ENCODE results near the gene FASTK. TPM values are rescaled to one million over a fixed set of nuclear protein-coding genes. Genes with fewer than 3 reads are reported as not detected.

The FASTK gene
- total and polyA plus RNA-seq, 7 donors = 87.1 to 194 (median 126) TPM

- H3K4me3 ChIP-seq = no peak overlapping the region
- peaks cover 4 to 60% of the 10 kb centered on the region in 2 donors for H3K36me3 ChIP-seq (ENCODE audit: insufficient read depth in 1 of 2, low read depth in 1 of 2)
- no peak overlapping the region for H3K27ac ChIP-seq
- ATAC-seq (no peak), DNase-seq (no peak)
- 73 to 79% (median 74%) methylated on average over 31 to 33 of the region's 33 CpGs for WGBS, 3 donors
- TF ChIP-seq CTCF (IDR thresholded peaks at IDR 0.05) = no peak
- intact Hi-C loops (cut with DNase I) = no loop called here
- no peaks in the 10 kb centered on the region for H3K27me3 ChIP-seq (ENCODE audit: insufficient read depth in 3 of 3, low read length in 2 of 3)
- H3K9me3 ChIP-seq = no peaks in the 10 kb centered on the region
- H3K4me1 ChIP-seq = peaks cover 29% of the 10 kb centered on the region
Measured at GRCh38 chr7:151076863-151077704, 3.5 kb downstream of the FASTK start.

- peaks cover 18% of the 10 kb centered on the region for H3K4me1 ChIP-seq
- H3K9me3 ChIP-seq = no peaks in the 10 kb centered on the region
- ATAC-seq = no peak
- peaks cover 4 to 70% of the 10 kb centered on the region in 2 donors for H3K36me3 ChIP-seq (ENCODE audit: insufficient read depth in 1 of 2, low read depth in 1 of 2)
- DNase-seq = no peak
- no peak overlapping the region for H3K27ac ChIP-seq
- H3K4me3 ChIP-seq = no peak overlapping the region
- no peak for TF ChIP-seq CTCF (IDR thresholded peaks at IDR 0.05)
- no peaks in the 10 kb centered on the region for H3K27me3 ChIP-seq (ENCODE audit: insufficient read depth in 3 of 3, low read length in 2 of 3)
- WGBS, 3 donors = 71 to 78% (median 71%) methylated on average over 22 of the region's 22 CpGs
- intact Hi-C loops (cut with DNase I) = no loop called here
Measured at GRCh38 chr7:151075978-151076426, 4.6 kb downstream of the FASTK start.

GRCh38 chr7:151075662-151075971, 5.0 kb downstream of the FASTK start:
- no peak overlapping the region for H3K4me3 ChIP-seq
- no peak overlapping the region for H3K27ac ChIP-seq
- H3K27me3 ChIP-seq (ENCODE audit: insufficient read depth in 3 of 3, low read length in 2 of 3) = no peaks in the 10 kb centered on the region
- no peak for ATAC-seq
- WGBS, 3 donors = 69 to 75% (median 75%) methylated on average over 7 of the region's 7 CpGs
- DNase-seq = no peak
- peaks cover 17% of the 10 kb centered on the region for H3K4me1 ChIP-seq
- no peak for TF ChIP-seq CTCF (IDR thresholded peaks at IDR 0.05)
- intact Hi-C loops (cut with DNase I) = no loop called here
- no peaks in the 10 kb centered on the region for H3K9me3 ChIP-seq
- peaks cover 4 to 74% of the 10 kb centered on the region in 2 donors for H3K36me3 ChIP-seq (ENCODE audit: insufficient read depth in 1 of 2, low read depth in 1 of 2)

GRCh38 chr7:151074817-151075661, 5.6 kb downstream of the FASTK start:
- H3K36me3 ChIP-seq (ENCODE audit: insufficient read depth in 1 of 2, low read depth in 1 of 2) = peaks cover 4 to 80% of the 10 kb centered on the region in 2 donors
- TF ChIP-seq CTCF (IDR thresholded peaks at IDR 0.05) = no peak

More at GRCh38 chr7:151074817-151075661, 5.6 kb downstream of the FASTK start:
- Histone ChIP-seq H3K9me3 (no peaks in the 10 kb centered on the region), H3K4me1 (peaks cover 17% of the 10 kb centered on the region), H3K27me3 (ENCODE audit: insufficient read depth in 3 of 3, low read length in 2 of 3) (no peaks in the 10 kb centered on the region), H3K4me3 (no peak overlapping the region), H3K27ac (no peak overlapping the region)
- DNase-seq = no peak
- intact Hi-C loops (cut with DNase I) = no loop called here
- no peak for ATAC-seq
- 89 to 91% (median 90%) methylated on average over 26 of the region's 26 CpGs for WGBS, 3 donors

Data from psoas muscle (tissue), 8 donors.